Measurements from ENCODE around the gene SHKBP1.

Gene SHKBP1

DNA sequence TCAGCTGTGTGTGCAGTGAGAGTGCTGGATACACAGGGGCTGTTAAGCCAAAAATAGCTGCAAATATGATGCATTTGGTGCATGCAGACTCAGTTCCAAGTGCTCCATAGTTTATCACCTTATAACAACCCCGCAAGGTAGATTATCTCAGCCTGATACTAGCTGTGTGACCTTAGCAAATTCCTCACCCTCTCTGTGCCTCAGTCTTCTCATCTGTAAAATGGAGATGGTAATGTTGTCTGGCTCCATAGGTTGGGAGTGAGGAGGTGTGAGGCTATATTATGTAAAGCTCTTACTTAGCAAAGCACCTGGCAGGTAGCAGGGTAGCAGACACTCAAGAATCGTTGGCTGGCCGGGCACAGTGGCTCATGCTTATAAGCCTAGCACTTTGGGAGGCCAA is 23.8 kb upstream of the SHKBP1 start:
- TF ChIP-seq TAF1 (IDR thresholded peaks at IDR 0.05; ENCODE audit: borderline replicate concordance, insufficient read depth, low read length) (no peak), FOXP2 (optimal IDR thresholded peaks at IDR 0.05; ENCODE audit: borderline replicate concordance, extremely low read depth, extremely low read length, insufficient read depth) (no peak), POLR2AphosphoS5 (IDR thresholded peaks at IDR 0.05; ENCODE audit: low read depth, low read length) (no peak), SIN3A (IDR thresholded peaks at IDR 0.05; ENCODE audit: borderline replicate concordance, insufficient read depth, low read length) (no peak)
- TF ChIP-seq, protein P1, sequence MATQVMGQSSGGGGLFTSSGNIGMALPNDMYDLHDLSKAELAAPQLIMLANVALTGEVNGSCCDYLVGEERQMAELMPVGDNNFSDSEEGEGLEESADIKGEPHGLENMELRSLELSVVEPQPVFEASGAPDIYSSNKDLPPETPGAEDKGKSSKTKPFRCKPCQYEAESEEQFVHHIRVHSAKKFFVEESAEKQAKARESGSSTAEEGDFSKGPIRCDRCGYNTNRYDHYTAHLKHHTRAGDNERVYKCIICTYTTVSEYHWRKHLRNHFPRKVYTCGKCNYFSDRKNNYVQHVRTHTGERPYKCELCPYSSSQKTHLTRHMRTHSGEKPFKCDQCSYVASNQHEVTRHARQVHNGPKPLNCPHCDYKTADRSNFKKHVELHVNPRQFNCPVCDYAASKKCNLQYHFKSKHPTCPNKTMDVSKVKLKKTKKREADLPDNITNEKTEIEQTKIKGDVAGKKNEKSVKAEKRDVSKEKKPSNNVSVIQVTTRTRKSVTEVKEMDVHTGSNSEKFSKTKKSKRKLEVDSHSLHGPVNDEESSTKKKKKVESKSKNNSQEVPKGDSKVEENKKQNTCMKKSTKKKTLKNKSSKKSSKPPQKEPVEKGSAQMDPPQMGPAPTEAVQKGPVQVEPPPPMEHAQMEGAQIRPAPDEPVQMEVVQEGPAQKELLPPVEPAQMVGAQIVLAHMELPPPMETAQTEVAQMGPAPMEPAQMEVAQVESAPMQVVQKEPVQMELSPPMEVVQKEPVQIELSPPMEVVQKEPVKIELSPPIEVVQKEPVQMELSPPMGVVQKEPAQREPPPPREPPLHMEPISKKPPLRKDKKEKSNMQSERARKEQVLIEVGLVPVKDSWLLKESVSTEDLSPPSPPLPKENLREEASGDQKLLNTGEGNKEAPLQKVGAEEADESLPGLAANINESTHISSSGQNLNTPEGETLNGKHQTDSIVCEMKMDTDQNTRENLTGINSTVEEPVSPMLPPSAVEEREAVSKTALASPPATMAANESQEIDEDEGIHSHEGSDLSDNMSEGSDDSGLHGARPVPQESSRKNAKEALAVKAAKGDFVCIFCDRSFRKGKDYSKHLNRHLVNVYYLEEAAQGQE (IDR thresholded peaks at IDR 0.05; ENCODE audit: insufficient read depth in 1 of 2, low read depth in 2 of 2, low read length in 2 of 2): no peak

DNA sequence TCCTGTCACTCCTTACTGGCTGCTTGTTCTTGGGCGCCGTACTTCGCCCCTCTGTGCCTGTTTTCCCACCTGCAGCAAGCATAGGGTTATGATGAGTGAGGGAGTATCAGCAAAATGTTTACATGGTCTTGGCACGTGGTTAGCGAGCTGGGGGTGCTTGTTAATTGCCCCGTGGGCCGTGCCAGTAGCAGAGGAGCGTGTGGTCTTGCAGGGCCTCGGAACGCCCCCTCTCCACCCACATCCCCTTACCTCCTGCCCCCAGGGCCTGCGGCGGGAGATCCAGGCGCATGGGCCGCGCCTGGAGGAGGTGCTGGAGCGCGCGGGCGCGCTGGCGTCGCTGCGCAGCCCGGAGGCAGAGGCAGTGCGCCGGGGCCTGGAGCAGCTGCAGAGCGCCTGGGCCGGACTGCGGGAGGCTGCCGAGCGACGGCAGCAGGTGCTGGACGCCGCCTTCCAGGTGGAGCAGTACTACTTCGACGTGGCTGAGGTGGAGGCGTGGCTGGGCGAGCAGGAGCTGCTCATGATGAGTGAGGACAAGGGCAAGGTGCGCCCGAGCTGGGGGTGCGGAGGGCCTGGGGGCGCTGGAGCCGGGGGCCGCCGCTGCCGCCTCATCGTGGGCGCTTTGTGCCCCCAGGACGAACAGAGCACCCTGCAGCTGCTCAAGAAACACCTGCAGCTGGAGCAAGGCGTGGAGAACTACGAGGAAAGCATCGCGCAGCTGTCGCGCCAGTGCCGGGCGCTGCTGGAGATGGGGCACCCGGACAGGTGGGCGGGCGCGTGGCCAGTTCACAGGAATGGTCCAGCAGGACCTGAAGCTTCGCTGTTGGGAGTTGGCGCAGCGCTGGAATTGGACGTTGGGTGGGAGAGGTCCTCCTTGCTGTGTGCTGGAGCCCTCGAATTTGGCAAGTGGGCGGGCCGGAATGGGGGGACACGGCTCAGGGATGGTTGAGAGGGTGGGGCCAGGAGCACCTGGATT is 22.5 kb upstream of the SHKBP1 start:
- TF ChIP-seq POLR2AphosphoS5 (IDR thresholded peaks at IDR 0.05; ENCODE audit: low read depth, low read length) (no peak), FOXP2 (optimal IDR thresholded peaks at IDR 0.05; ENCODE audit: borderline replicate concordance, extremely low read depth, extremely low read length, insufficient read depth) (no peak), SIN3A (IDR thresholded peaks at IDR 0.05; ENCODE audit: borderline replicate concordance, insufficient read depth, low read length) (no peak)
- TF ChIP-seq, protein P1 (IDR thresholded peaks at IDR 0.05; ENCODE audit: insufficient read depth in 1 of 2, low read depth in 2 of 2, low read length in 2 of 2): no peak

DNA sequence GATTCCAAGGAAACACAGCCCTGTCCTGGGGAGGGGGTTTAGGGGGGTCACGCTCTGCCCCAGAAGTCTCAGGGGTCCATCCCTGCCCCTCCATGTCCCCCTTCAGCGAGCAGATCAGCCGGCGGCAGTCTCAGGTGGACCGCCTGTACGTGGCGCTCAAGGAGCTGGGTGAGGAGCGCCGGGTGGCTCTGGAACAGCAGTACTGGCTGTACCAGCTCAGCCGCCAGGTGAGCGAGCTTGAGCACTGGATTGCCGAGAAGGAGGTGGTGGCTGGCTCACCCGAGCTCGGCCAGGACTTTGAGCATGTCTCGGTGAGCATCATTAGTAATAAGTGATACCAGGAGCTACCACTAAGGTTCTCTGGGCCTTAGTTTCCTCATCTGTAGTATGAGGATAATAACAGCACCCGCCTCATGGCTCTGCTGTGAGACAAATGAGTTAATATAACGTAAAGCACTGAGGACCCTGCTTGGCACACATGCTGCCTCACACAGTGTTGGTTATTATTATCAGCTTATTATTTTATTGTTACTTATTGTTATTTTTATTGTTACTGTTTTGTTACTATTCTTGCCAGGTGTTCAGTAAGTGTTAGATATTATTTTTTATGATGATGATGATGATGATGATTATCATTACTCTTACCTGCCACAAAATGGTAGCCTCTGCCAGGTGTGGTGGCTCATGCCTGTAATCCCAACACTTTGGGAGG is 20.5 kb upstream of the SHKBP1 start:
- TF ChIP-seq TAF1 (IDR thresholded peaks at IDR 0.05; ENCODE audit: borderline replicate concordance, insufficient read depth, low read length) (no peak), SIN3A (IDR thresholded peaks at IDR 0.05; ENCODE audit: borderline replicate concordance, insufficient read depth, low read length) (no peak), POLR2AphosphoS5 (IDR thresholded peaks at IDR 0.05; ENCODE audit: low read depth, low read length) (no peak), FOXP2 (optimal IDR thresholded peaks at IDR 0.05; ENCODE audit: borderline replicate concordance, extremely low read depth, extremely low read length, insufficient read depth) (no peak)
- TF ChIP-seq, protein P1 (IDR thresholded peaks at IDR 0.05; ENCODE audit: insufficient read depth in 1 of 2, low read depth in 2 of 2, low read length in 2 of 2): no peak

DNA sequence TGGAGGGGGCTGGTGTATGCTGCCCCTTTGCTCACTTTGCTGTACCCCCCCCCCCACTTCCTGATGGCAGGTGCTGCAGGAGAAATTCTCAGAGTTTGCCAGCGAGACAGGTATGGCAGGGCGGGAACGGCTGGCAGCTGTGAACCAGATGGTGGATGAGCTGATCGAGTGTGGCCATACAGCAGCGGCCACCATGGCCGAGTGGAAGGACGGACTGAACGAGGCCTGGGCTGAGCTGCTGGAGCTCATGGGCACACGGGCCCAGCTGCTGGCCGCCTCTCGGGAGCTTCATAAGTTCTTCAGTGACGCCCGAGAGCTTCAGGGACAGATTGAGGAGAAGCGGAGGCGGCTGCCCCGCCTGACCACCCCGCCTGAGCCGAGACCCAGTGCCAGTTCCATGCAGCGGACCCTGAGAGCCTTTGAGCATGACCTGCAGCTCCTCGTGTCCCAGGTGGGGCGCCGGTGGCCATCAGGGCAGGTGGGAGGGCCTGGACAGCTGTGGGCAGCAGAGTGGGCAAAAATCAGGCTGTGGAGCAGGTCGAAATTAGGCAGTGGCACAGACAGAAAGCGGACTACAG is 19.6 kb upstream of the SHKBP1 start:
- no peak for TF ChIP-seq SIN3A (IDR thresholded peaks at IDR 0.05; ENCODE audit: borderline replicate concordance, insufficient read depth, low read length)
- TF ChIP-seq FOXP2 (optimal IDR thresholded peaks at IDR 0.05; ENCODE audit: borderline replicate concordance, extremely low read depth, extremely low read length, insufficient read depth): no peak
- no peak for TF ChIP-seq TAF1 (IDR thresholded peaks at IDR 0.05; ENCODE audit: borderline replicate concordance, insufficient read depth, low read length)
- TF ChIP-seq, protein P1 (IDR thresholded peaks at IDR 0.05; ENCODE audit: insufficient read depth in 1 of 2, low read depth in 2 of 2, low read length in 2 of 2): no peak
- no peak for TF ChIP-seq POLR2AphosphoS5 (IDR thresholded peaks at IDR 0.05; ENCODE audit: low read depth, low read length)
